ES-I3 (cell line): Measurements from ENCODE around the gene KRT9.
"Not testable (repeated sequence)": the region's sequence is repeated elsewhere in the genome, so short reads cannot be mapped to it uniquely, and the experiment has no call there.

Source experiments
- H3K36me3 ChIP-seq: 2 replicates; pipeline ENCODE4 v1.6.1; 2013; ENCODE audit warnings: mild to moderate bottlenecking, low read length, control low read depth, moderate library complexity; ENCODE audit not compliant: insufficient read depth
- H3K4me1 ChIP-seq: 2 replicates; pipeline ENCODE4 v1.6.1; 2013; ENCODE audit warnings: mild to moderate bottlenecking, control low read depth, low read length; ENCODE audit not compliant: insufficient read depth
- H3K9ac ChIP-seq: 2 replicates; pipeline ENCODE4 v1.6.1; 2013; ENCODE audit warnings: low read depth, mild to moderate bottlenecking, low read length, moderate library complexity
- H3K9me3 ChIP-seq: 2 replicates; pipeline ENCODE4 v1.6.1; 2013; ENCODE audit warnings: mild to moderate bottlenecking, low read length, moderate library complexity; ENCODE audit not compliant: control insufficient read depth, insufficient read depth

Gene KRT9

GRCh38 chr17:41578538-41578937 is 6.7 kb upstream of the KRT9 start:
- Histone ChIP-seq H3K9ac (no peak overlapping the region), H3K36me3 (no peaks in the 10 kb centered on the region), H3K4me1 (peaks cover 4% of the 10 kb centered on the region; the same call in 1 of the 2 replicates), H3K9me3 (no peaks in the 10 kb centered on the region)

DNA sequence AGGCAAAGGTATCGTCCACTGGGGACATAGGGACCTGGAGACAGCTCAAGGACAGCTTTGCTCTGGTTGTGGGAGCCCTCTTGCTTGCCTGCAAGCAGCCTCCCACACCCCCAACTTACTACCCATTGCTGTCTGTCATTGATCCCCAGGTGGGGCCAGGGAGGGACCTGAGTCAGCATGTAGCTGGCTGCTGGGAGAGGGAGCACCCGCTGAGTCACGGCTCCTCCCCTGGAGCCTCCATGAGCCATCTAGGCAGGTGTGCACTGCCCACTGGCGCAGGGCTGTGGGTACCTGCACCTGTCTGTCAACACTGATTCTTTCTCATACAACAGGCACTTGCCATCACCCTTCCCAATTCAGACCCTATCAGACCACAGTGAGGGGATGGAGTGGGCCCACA is 4.9 kb upstream of the KRT9 start:
- H3K9me3 ChIP-seq, H3K4me1 ChIP-seq, H3K9ac ChIP-seq, H3K36me3 ChIP-seq: not testable (repeated sequence)

DNA sequence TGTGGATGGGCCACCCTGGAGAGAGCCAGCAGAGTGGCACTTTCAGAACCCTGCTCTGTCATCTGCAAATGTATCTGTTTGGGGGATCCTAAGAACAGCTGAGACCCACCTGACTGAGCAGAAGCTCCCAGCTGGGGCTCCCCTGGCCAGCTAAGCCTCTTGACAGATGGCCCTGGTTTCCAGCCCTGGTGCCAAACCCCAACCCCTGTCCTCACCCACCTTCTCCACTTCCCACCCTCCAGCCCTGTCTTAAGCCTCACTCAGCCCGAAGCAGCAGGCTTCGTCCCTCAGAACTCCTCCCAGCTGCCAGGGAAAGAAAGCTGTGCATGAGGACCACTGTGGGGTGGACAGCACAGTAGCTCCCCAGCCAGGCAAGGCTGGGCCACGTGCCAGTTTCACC is 3.5 kb upstream of the KRT9 start:
- Histone ChIP-seq H3K9ac (no peak overlapping the region), H3K9me3 (no peaks in the 10 kb centered on the region), H3K4me1 (peaks cover 4% of the 10 kb centered on the region; the same call in 1 of the 2 replicates), H3K36me3 (no peaks in the 10 kb centered on the region)

GRCh38 chr17:41567317-41567716 is 4.5 kb downstream of the KRT9 start:
- H3K4me1 ChIP-seq, result no peaks in the 10 kb centered on the region
- no peaks in the 10 kb centered on the region for H3K36me3 ChIP-seq
- H3K9ac ChIP-seq, result no peak overlapping the region
- no peaks in the 10 kb centered on the region for H3K9me3 ChIP-seq

DNA sequence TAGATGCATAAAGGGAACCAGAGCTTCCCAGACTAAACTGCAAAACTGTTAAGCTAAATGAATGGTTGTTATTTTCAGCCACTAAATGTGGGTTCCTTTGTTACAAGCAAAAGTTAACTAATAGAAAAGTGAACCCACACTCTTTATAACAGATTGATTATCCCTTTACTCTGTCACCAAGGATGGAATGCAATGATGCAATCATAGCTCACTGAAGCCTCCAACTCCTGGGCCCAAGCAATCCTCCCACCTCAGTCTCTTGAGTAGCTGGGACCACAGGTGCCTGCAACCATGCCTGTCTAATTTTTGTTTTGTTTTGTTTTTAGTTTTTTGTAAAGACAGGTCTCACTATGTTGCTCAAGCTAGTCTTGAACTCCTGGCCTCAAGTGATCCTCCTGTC is 6.5 kb downstream of the KRT9 start:
- Histone ChIP-seq H3K9ac (no peak overlapping the region), H3K36me3 (no peaks in the 10 kb centered on the region), H3K4me1 (no peaks in the 10 kb centered on the region), H3K9me3 (no peaks in the 10 kb centered on the region)

DNA sequence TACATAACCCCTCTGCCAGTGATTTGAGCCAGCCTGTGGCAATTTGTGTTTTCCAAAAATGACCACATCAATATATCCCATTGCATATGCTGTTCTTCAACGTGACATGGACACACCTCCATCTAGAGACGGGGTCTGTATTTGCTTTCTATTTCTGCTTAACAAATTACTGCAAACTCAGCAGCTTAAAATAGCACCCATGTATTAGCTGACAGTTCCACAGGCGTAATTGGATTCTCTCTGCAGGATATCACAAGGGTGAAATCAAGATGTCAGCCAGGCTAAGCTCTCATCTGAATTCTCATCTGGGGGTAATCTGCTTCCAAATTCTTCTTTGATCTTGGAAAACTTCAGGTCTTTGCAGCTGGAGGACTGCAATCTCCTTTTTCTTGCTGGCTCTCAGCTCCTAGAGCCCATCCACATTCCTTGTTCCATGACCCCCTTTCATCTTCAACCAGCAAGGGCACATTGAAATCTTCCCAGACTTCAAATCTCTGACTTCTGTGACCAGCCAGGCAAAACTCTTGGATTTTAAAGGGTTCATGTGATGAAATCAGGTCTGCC is 8.2 kb downstream of the KRT9 start:
- H3K36me3 ChIP-seq, result no peaks in the 10 kb centered on the region
- no peaks in the 10 kb centered on the region for H3K4me1 ChIP-seq
- no peak overlapping the region for H3K9ac ChIP-seq
- H3K9me3 ChIP-seq, result no peaks in the 10 kb centered on the region

DNA sequence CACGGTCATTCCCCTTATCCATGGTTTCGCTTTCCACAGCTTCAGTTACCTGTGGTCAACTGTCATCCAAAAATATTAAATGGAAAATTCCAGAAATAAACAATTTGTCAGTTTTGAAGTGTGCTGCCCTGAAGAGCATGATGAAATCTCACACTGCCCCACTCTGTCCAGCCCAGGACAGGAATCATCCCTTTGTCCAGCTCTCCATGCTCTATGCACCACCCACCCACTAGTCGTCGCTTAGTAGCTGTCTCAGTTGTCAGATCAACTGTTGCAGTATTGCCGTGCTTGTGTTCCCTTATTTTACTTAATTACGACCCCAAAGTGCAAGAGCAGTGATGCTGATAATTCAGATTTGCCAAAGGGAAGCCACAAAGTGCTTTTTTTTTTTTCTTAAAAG is 10.3 kb downstream of the KRT9 start:
- H3K9me3 ChIP-seq, result no peaks in the 10 kb centered on the region
- no peaks in the 10 kb centered on the region for H3K4me1 ChIP-seq
- H3K36me3 ChIP-seq, result no peaks in the 10 kb centered on the region
- H3K9ac ChIP-seq, result no peak overlapping the region

DNA sequence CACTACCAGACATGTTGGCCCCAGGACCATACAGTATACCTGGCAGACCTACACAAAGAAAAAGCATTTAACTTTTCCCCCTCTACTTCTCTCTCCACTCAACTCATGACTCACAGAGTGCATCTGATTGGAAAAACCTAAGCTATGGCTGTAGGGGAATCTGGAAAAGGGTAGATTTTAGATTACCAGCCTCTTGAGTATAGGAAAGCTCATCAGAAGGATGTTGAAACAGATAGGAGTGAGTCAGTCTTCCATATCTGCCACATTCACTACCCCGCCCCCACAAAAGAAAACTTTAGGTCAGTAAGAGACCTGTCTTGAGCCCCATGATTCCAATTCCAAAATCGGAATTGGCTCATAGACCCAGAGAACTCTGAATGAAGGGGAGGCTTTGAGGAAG is 12.3 kb downstream of the KRT9 start:
- Histone ChIP-seq H3K36me3 (no peaks in the 10 kb centered on the region), H3K9me3 (no peaks in the 10 kb centered on the region), H3K9ac (no peak overlapping the region), H3K4me1 (0 out of 2 replicates have a peak, but pooled peaks cover 4% of the 10 kb centered on the region)

GRCh38 chr17:41556931-41557330 is 14.9 kb downstream of the KRT9 start:
- no peaks in the 10 kb centered on the region for H3K9me3 ChIP-seq
- H3K9ac ChIP-seq, result no peak overlapping the region
- H3K4me1 ChIP-seq, result peaks cover 7% of the 10 kb centered on the region; the same call in 1 of the 2 replicates
- H3K36me3 ChIP-seq, result no peaks in the 10 kb centered on the region

- H3K36me3 ChIP-seq, result no peaks in the 10 kb centered on the region
- no peaks in the 10 kb centered on the region for H3K9me3 ChIP-seq
- no peak overlapping the region for H3K9ac ChIP-seq
These were observed 15.6 kb downstream of the KRT9 start for GRCh38 chr17:41556306-41556705.

DNA sequence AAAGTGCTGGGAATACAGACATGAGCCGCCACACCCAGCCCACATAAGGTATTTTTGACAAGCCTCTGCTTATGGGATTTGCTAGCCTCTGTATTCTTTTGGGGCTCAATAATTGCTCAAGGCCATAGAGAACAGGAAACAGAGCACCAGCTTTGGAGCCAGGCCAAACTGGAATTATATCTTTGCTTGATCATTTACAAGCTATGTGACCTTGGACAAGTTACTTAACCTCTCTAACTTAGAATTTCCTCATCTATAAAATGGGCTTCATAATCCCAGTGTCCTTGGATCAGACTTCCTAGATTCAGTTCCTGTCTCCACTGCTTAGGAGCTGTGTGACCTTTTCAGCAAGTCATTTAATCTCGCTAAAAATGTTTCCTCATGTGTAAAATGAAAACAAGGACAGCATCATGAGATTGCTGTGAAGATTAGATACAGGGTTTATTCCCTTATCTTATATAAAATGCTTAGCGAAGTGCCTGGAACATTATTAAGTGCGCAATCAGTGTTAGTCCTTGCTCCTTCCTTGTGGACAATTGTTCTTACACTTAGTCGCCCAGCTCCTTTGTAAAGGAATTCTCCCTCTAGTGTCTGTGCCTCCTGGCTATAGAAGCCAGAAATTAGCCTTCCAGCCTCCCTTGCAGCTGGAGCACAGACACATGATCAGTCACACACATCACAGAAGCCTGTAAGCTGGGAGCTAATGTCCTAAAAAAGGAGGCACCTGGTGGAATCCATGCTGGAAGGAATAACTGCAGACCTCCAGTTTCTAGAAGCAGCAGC is 16.6 kb downstream of the KRT9 start:
- Histone ChIP-seq H3K9me3 (no peaks in the 10 kb centered on the region), H3K36me3 (no peaks in the 10 kb centered on the region), H3K9ac (no peak overlapping the region), H3K4me1 (peaks cover 7% of the 10 kb centered on the region; the same call in 1 of the 2 replicates)

More at GRCh38 chr17:41556306-41556705, 15.6 kb downstream of the KRT9 start:
- peaks cover 7% of the 10 kb centered on the region; the same call in 1 of the 2 replicates for H3K4me1 ChIP-seq

- no peak overlapping the region for H3K9ac ChIP-seq
- no peaks in the 10 kb centered on the region for H3K9me3 ChIP-seq
These were observed 17.7 kb downstream of the KRT9 start for GRCh38 chr17:41553987-41554680.

GRCh38 chr17:41553176-41553575 is 18.7 kb downstream of the KRT9 start:
- peaks cover 11% of the 10 kb centered on the region; the same call in 1 of the 2 replicates for H3K4me1 ChIP-seq
- no peaks in the 10 kb centered on the region for H3K9me3 ChIP-seq
- H3K36me3 ChIP-seq, result no peaks in the 10 kb centered on the region
- no peak overlapping the region for H3K9ac ChIP-seq

More at GRCh38 chr17:41553987-41554680, 17.7 kb downstream of the KRT9 start:
- peaks cover 7% of the 10 kb centered on the region; the same call in 1 of the 2 replicates for H3K4me1 ChIP-seq
- H3K36me3 ChIP-seq, result no peaks in the 10 kb centered on the region

- H3K4me1 ChIP-seq, result peaks cover 18% of the 10 kb centered on the region; the same call in 1 of the 2 replicates
- H3K9ac ChIP-seq, result no peak overlapping the region
- no peaks in the 10 kb centered on the region for H3K9me3 ChIP-seq
- H3K36me3 ChIP-seq, result no peaks in the 10 kb centered on the region
These were observed 19.4 kb downstream of the KRT9 start for GRCh38 chr17:41552455-41552854.
